WTC11 (cell line): ENCODE data around the gene SLIT1. TPM values are rescaled to one million over a fixed set of nuclear protein-coding genes. Genes with fewer than 3 reads are reported as not detected.

Source experiments
- ATAC-seq: fragments of 200-7000 bp; cut with Tn5 transposase; 2 replicates; pipeline ENCODE4 v1.10.0; 2021; ENCODE audit warnings: mild to moderate bottlenecking, moderate library complexity
- CTCF ChIA-PET: fragments of 300-600 bp; sonication (Branson Sonifier 250); formaldehyde crosslinking; loops from one replicate; lab custom pipeline; 2021; ENCODE audit warnings: antibody characterized with exemption; lab: Charles Lee
- POLR2A ChIA-PET: fragments of 350-600 bp; sonication (Branson Sonifier 250); formaldehyde crosslinking; loops from one replicate; lab custom pipeline; 2021; ENCODE audit warnings: antibody characterized with exemption; lab: Charles Lee
- DNase-seq: peaks from one replicate; pipeline ENCODE4 v3.0.0; 2021; ENCODE audit warnings: low spot score
- H3K27ac Mint-ChIP-seq: 2 replicates; pipeline ENCODE4 v1.8.0; 2021; ENCODE audit warnings: mixed read lengths
- H3K27me3 Mint-ChIP-seq: 2 replicates; pipeline ENCODE4 v1.8.0; 2021; ENCODE audit warnings: low read depth, mild to moderate bottlenecking, moderate library complexity, mixed read lengths
- H3K36me3 Mint-ChIP-seq: 2 replicates; pipeline ENCODE4 v1.8.0; 2021; ENCODE audit warnings: mixed read lengths
- H3K4me1 Mint-ChIP-seq: 2 replicates; pipeline ENCODE4 v1.8.0; 2022; ENCODE audit warnings: mixed read lengths
- H3K4me3 Mint-ChIP-seq: 2 replicates; pipeline ENCODE4 v1.8.0; 2021; ENCODE audit warnings: mild to moderate bottlenecking, moderate library complexity, mixed read lengths
- H3K9me3 Mint-ChIP-seq: 2 replicates; pipeline ENCODE4 v1.8.0; 2021; ENCODE audit warnings: mixed read lengths
- ATF3 ChIP-seq: sonication (generic); formaldehyde crosslinking; conservative IDR thresholded peaks from 2 replicates; pipeline ENCODE4 v1.8.1; 2022; ENCODE audit warnings: mild to moderate bottlenecking, missing genetic modification reagents
- CTCF ChIP-seq: fragments of 200-600 bp; IDR thresholded peaks from 2 replicates; pipeline ENCODE4 v1.8.0; 2022; ENCODE audit warnings: antibody characterized with exemption
- EMX1 ChIP-seq: fragments of 250-450 bp; sonication (Bioruptor Pico); IDR thresholded peaks from 2 replicates; pipeline ENCODE4 v1.8.0; 2021; ENCODE audit warnings: mild to moderate bottlenecking
- ETV6 ChIP-seq: sonication (generic); formaldehyde crosslinking; IDR thresholded peaks from 2 replicates; pipeline ENCODE4 v1.8.1; 2022; ENCODE audit warnings: mild to moderate bottlenecking, missing genetic modification reagents
- FOXK1 ChIP-seq: sonication (generic); formaldehyde crosslinking; IDR thresholded peaks from 2 replicates; pipeline ENCODE4 v1.8.0; 2022; ENCODE audit warnings: mild to moderate bottlenecking, moderate library complexity, missing genetic modification reagents
- GABPB1 ChIP-seq: sonication (generic); formaldehyde crosslinking; IDR thresholded peaks from 2 replicates; pipeline ENCODE4 v1.8.1; 2023; ENCODE audit warnings: mild to moderate bottlenecking, missing genetic modification reagents
- MLX ChIP-seq: sonication (generic); formaldehyde crosslinking; IDR thresholded peaks from 2 replicates; pipeline ENCODE4 v1.8.1; 2023; ENCODE audit warnings: mild to moderate bottlenecking, missing genetic modification reagents, moderate library complexity
- USF1 ChIP-seq: sonication (generic); formaldehyde crosslinking; IDR thresholded peaks from 2 replicates; pipeline ENCODE4 v1.8.0; 2022; ENCODE audit warnings: mild to moderate bottlenecking, missing genetic modification reagents
- ZNF532 ChIP-seq: fragments of 250-450 bp; sonication (Bioruptor Pico); IDR thresholded peaks from 2 replicates; pipeline ENCODE4 v1.9.0; 2021; ENCODE audit warnings: mild to moderate bottlenecking, borderline replicate concordance
- total RNA-seq: library from RNA; stranded (reverse); gene quantifications from 3 replicates; pipeline ENCODE4 v1.2.3, GENCODE V29; 2021
- TF ChIP-seq, protein P1 (sequence below): sonication (generic); formaldehyde crosslinking; IDR thresholded peaks from 2 replicates; pipeline ENCODE4 v1.8.1; 2023; ENCODE audit warnings: mild to moderate bottlenecking, missing genetic modification reagents

Gene SLIT1
- total RNA-seq, 1 experiment from 2014 or later, result 1.6 TPM

DNA sequence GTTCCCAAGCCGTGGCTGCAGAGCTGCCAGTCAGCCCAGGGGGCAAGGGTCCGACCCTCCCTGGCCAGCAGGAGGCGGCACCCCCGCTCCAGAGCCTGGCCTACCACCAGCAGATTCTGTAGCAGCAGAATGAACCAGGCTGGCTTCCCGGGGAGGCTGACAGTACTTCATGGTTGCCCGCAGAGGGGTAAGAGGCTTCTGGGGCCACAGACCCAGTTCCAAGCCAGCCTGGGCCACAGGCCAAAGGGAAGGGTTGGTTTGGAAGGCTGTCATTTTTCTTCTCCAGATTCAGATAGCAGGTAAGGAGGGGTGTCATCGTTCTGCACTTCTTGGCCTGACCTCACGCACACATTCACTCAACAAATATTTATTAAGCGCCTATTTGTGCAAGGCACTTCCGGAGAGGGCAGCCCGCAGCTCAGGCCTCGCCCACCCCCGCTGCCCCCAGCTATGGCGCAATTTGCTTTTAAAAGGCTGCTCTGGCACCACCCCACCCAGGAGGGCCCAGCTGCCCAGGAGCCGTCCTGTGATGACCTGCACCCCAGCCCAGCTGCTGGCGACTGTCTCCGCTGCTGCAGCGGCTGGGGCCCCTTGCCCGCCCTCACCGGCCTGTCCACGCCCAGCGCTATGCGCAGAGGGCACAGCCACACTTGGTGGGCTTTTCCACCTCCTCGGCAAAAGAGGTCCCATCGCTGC, 185.1 kb downstream of the SLIT1 start:
- POLR2A ChIA-PET, result no interaction called here
- TF ChIP-seq ETV6 (CRISPR knock-in tag), result no peak
- TF ChIP-seq CTCF, result peak; percentile 50
- peak; percentile 31; the same call in 1 of the 2 replicates for TF ChIP-seq GABPB1 (CRISPR knock-in tag)
- TF ChIP-seq, all 79 proteins: peak for 2
- Mint-ChIP-seq H3K27me3 (no peaks in the 10 kb centered on the region), H3K4me1 (peaks cover 3% of the 10 kb centered on the region), H3K9me3 (no peaks in the 10 kb centered on the region), H3K27ac (no peak overlapping the region), H3K36me3 (no peaks in the 10 kb centered on the region), H3K4me3 (no peak overlapping the region)
- ATAC-seq (peak; percentile 72), DNase-seq (peak; percentile 54)
- CTCF ChIA-PET, result interaction anchor here (0.6 to 5.8 kb wide), 7 partner anchors 20 to 102 kb away, joined by 3 to 27 read pairs (median 3); no protein-coding TSS in a partner anchor

GRCh38 chr10:96999987-97000386, 185.8 kb downstream of the SLIT1 start:
- TF ChIP-seq USF1 (CRISPR knock-in tag) (no peak), EMX1 (no peak)
- ATAC-seq (no peak), DNase-seq (no peak)
- no peaks in the 10 kb centered on the region for H3K36me3 Mint-ChIP-seq
- no peaks in the 10 kb centered on the region for H3K27me3 Mint-ChIP-seq
- ChIA-PET CTCF (interaction anchor here (0.6 to 5.8 kb wide), 5 partner anchors 21 to 37 kb away, joined by 3 to 27 read pairs (median 3); no protein-coding TSS in a partner anchor), POLR2A (no interaction called here)
- no peaks in the 10 kb centered on the region for H3K4me1 Mint-ChIP-seq
- H3K9me3 Mint-ChIP-seq, result no peaks in the 10 kb centered on the region
- no peak overlapping the region for H3K27ac Mint-ChIP-seq
- H3K4me3 Mint-ChIP-seq, result no peak overlapping the region

DNA sequence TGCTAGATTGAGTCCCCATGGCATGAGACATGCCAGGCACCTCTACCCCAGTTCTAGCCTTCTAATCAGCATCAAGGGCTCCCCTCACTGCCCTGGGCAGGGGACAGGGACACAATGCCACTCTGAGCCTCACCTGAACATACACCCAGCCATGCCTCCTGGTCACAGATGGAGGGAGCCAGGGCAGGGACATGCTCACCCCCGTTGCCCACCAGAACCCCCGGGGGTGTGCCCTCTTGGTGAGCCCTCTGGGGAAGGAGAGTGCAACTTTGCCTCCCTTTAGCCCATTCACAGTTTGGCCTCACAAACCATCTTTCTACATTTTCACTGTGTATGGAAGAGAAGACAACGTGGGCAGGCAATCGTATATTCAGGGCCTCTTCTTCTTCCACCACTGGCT, 186.4 kb downstream of the SLIT1 start:
- no peaks in the 10 kb centered on the region for H3K9me3 Mint-ChIP-seq
- TF ChIP-seq ATF3 (CRISPR knock-in tag) (no peak), ETV6 (CRISPR knock-in tag) (no peak), FOXK1 (CRISPR knock-in tag) (no peak), MLX (CRISPR knock-in tag) (no peak), ZNF532 (CRISPR knock-in tag) (no peak)
- TF ChIP-seq, protein P1, sequence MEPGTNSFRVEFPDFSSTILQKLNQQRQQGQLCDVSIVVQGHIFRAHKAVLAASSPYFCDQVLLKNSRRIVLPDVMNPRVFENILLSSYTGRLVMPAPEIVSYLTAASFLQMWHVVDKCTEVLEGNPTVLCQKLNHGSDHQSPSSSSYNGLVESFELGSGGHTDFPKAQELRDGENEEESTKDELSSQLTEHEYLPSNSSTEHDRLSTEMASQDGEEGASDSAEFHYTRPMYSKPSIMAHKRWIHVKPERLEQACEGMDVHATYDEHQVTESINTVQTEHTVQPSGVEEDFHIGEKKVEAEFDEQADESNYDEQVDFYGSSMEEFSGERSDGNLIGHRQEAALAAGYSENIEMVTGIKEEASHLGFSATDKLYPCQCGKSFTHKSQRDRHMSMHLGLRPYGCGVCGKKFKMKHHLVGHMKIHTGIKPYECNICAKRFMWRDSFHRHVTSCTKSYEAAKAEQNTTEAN, result no peak
- H3K4me1 Mint-ChIP-seq, result no peaks in the 10 kb centered on the region
- no peaks in the 10 kb centered on the region for H3K27me3 Mint-ChIP-seq
- ChIA-PET POLR2A (no interaction called here), CTCF (interaction anchor here (0.9 to 5.8 kb wide), 3 partner anchors 26 to 38 kb away, joined by 3 to 27 read pairs (median 4); no protein-coding TSS in a partner anchor)
- ATAC-seq, result no peak
- H3K36me3 Mint-ChIP-seq, result no peaks in the 10 kb centered on the region
- no peak for DNase-seq
- no peak overlapping the region for H3K4me3 Mint-ChIP-seq
- no peak overlapping the region for H3K27ac Mint-ChIP-seq
